Ishikawa (cell line): ENCODE measurements around the gene ANO8.

Source experiments
- EGR1 ChIP-seq: IDR thresholded peaks from 2 replicates; pipeline ENCODE4 v1.6.1; 2012
- EP300 ChIP-seq: IDR thresholded peaks from 2 replicates; pipeline ENCODE4 v1.6.1; 2012; ENCODE audit warnings: borderline replicate concordance
- NFIC ChIP-seq: IDR thresholded peaks from 2 replicates; pipeline ENCODE4 v1.6.1; 2012
- RAD21 ChIP-seq: IDR thresholded peaks from 2 replicates; pipeline ENCODE4 v1.6.1; 2012; ENCODE audit warnings: low read depth
- TCF12 ChIP-seq: IDR thresholded peaks from 2 replicates; pipeline ENCODE4 v1.6.1; 2012; ENCODE audit warnings: low read depth
- TEAD4 ChIP-seq: IDR thresholded peaks from 2 replicates; pipeline ENCODE4 v1.6.1; 2012
- YY1 ChIP-seq: IDR thresholded peaks from 2 replicates; pipeline ENCODE4 v1.6.1; 2012; ENCODE audit warnings: low read depth
- ZBTB7A ChIP-seq: IDR thresholded peaks from 2 replicates; pipeline ENCODE4 v1.6.1; 2012; ENCODE audit warnings: low read depth
- TF ChIP-seq, protein P1 (sequence below): IDR thresholded peaks from 2 replicates; pipeline ENCODE4 v1.6.1; 2012
- TF ChIP-seq, protein P2 (sequence below): IDR thresholded peaks from 2 replicates; pipeline ENCODE4 v1.6.1; 2012
- TF ChIP-seq, protein P3 (sequence below): IDR thresholded peaks from 2 replicates; pipeline ENCODE4 v1.6.1; 2012; ENCODE audit warnings: low read depth, mild to moderate bottlenecking

DNA sequence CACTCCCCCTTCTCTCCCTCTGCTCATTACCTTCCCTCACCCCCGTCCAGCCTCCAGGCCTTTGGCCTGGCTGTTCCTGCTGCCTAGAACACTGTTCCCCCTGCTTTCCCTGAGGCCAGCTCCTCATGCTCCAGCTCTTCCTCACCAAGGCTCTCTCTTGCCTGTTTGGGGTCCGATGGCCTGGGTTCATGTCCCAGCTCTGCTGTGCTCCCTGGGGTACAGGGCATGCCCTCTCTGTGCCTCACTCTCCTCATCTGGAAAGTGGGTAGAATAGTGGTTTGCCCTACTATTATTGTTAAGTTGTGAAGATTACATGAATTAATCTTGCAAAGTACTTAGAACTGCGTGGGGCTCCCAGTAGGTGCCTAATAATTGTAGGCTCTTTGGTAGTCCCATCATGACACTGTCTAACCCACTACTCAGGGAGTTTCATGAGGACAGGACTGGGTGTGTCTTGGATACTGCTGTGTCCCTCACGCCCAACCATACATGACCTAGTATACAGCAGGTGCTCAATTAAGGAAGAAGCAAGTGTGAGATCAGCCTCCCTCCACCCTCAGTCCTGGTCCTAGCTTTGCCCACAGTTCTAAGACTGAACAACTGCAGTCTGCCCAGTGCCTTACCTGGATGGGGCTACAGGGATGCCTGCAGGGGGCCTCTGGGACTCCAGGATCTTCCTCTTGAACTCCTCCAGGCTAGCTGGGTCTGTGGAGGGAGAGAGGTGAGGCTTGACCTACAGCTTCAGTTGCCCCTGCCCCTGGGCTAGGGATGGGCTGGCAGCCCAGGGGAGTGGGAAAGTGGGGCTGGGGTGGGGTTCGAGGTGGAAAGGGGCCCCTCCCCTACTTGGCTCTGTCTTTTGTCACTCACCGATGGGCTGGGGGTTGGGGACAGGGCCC lies 25.5 kb upstream of the ANO8 start:
- no peak for TF ChIP-seq RAD21
- no peak for TF ChIP-seq ZBTB7A
- TF ChIP-seq, protein P1, sequence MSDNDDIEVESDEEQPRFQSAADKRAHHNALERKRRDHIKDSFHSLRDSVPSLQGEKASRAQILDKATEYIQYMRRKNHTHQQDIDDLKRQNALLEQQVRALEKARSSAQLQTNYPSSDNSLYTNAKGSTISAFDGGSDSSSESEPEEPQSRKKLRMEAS, result no peak
- no peak for TF ChIP-seq TEAD4
- no peak for TF ChIP-seq EGR1
- TF ChIP-seq, protein P2, sequence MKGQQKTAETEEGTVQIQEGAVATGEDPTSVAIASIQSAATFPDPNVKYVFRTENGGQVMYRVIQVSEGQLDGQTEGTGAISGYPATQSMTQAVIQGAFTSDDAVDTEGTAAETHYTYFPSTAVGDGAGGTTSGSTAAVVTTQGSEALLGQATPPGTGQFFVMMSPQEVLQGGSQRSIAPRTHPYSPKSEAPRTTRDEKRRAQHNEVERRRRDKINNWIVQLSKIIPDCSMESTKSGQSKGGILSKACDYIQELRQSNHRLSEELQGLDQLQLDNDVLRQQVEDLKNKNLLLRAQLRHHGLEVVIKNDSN, result no peak
- TF ChIP-seq, protein P3, sequence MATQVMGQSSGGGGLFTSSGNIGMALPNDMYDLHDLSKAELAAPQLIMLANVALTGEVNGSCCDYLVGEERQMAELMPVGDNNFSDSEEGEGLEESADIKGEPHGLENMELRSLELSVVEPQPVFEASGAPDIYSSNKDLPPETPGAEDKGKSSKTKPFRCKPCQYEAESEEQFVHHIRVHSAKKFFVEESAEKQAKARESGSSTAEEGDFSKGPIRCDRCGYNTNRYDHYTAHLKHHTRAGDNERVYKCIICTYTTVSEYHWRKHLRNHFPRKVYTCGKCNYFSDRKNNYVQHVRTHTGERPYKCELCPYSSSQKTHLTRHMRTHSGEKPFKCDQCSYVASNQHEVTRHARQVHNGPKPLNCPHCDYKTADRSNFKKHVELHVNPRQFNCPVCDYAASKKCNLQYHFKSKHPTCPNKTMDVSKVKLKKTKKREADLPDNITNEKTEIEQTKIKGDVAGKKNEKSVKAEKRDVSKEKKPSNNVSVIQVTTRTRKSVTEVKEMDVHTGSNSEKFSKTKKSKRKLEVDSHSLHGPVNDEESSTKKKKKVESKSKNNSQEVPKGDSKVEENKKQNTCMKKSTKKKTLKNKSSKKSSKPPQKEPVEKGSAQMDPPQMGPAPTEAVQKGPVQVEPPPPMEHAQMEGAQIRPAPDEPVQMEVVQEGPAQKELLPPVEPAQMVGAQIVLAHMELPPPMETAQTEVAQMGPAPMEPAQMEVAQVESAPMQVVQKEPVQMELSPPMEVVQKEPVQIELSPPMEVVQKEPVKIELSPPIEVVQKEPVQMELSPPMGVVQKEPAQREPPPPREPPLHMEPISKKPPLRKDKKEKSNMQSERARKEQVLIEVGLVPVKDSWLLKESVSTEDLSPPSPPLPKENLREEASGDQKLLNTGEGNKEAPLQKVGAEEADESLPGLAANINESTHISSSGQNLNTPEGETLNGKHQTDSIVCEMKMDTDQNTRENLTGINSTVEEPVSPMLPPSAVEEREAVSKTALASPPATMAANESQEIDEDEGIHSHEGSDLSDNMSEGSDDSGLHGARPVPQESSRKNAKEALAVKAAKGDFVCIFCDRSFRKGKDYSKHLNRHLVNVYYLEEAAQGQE, result no peak
- TF ChIP-seq NFIC, result no peak
- no peak for TF ChIP-seq TCF12
- TF ChIP-seq YY1, result no peak
- TF ChIP-seq EP300, result no peak
